Heart right ventricle (tissue), 16 donors: Measurements from ENCODE around the gene GPR42. TPM values are rescaled to one million over a fixed set of nuclear protein-coding genes. Genes with fewer than 3 reads are reported as not detected.

Source experiments
- ATAC-seq, 8 donors: fragments of 200-7000 bp; cut with Tn5 transposase; one replicate each; pipeline ENCODE4 v1.9.1; 2020; ENCODE audit warnings: mild to moderate bottlenecking in 8 of 8, moderate library complexity in 8 of 8, moderate number of reproducible peaks in 1 of 8
- DNase-seq, 2 donors: peaks; one replicate each; pipeline ENCODE4 v3.0.0-alpha.2; 2020
- H3K27ac ChIP-seq, 10 donors: fragments of 200-600 bp; sonication (generic) in 2 of 10; one replicate each; pipeline versions ENCODE4 v1.5.0 to v1.8.0; 2020 to 2022; ENCODE audit warnings: mild to moderate bottlenecking in 3 of 10
- H3K27me3 ChIP-seq, 7 donors: fragments of 200-600 bp; one replicate each; pipeline ENCODE4 v1.8.0; 2021 to 2022; ENCODE audit warnings: mild to moderate bottlenecking in 2 of 7
- H3K36me3 ChIP-seq, 9 donors: fragments of 200-600 bp; sonication (generic) in 1 of 9; one replicate each; pipeline versions ENCODE4 v1.5.0 to v1.8.0; 2020 to 2022; ENCODE audit warnings: mild to moderate bottlenecking in 2 of 9
- H3K4me1 ChIP-seq, 9 donors: fragments of 200-600 bp; sonication (generic) in 1 of 9; one replicate each; pipeline versions ENCODE4 v1.5.0 to v1.8.0; 2020 to 2022; ENCODE audit warnings: mild to moderate bottlenecking in 4 of 9
- H3K4me3 ChIP-seq, 10 donors: fragments of 200-600 bp; sonication (generic) in 2 of 10; one replicate each; pipeline versions ENCODE4 v1.5.0 to v1.8.0; 2020 to 2022; ENCODE audit warnings: mild to moderate bottlenecking in 7 of 10, moderate library complexity in 2 of 10
- H3K9me3 ChIP-seq, 11 donors: fragments of 200-600 bp in 10 of 11; sonication (generic) in 2 of 11; one replicate each; pipeline versions ENCODE4 v1.5.0 to v1.8.0; 2013 to 2022; ENCODE audit warnings: mild to moderate bottlenecking in 2 of 11, control low read depth in 1 of 11, moderate library complexity in 1 of 11
- CTCF ChIP-seq, 9 donors: fragments of 200-600 bp; sonication (generic) in 2 of 9; IDR thresholded peaks; one replicate each; pipeline versions ENCODE4 v1.5.0 to v1.8.0; 2021 to 2022; ENCODE audit warnings: antibody characterized with exemption in 9 of 9, mild to moderate bottlenecking in 5 of 9, moderate library complexity in 1 of 9
- WGBS, 2 donors: extraction: QIAGEN DNeasy Blood & Tissue Kit; methylation state at CpG; one replicate each; pipeline ENCODE4 v1.1.7; 2013; ENCODE audit warnings: inconsistent platforms in 1 of 2; 5-methylcytosine and 5-hydroxymethylcytosine counted together
- intact Hi-C, 10 donors: fragments of 100-400 bp; cut with DNase I; formaldehyde crosslinking; loops; one replicate each; pipeline versions ENCODE4 v1.11.1 to v1.14.2; 2022
- polyA plus RNA-seq, 2 donors: library from polyadenylated mRNA; stranded (reverse); fragments of 200-250 nt; gene quantifications; one replicate each; pipeline ENCODE4 v1.2.3, GENCODE V29; 2013
- total RNA-seq, 10 donors: library from RNA; stranded (reverse); fragmentation: NEBNext Ultra II Directional in 3 of 10; extraction: Animal tissue kit (Norgen Biotek cat#: 25700) in 3 of 10; gene quantifications; one replicate each; pipeline versions ENCODE4 v1.2.1 to v1.2.4, GENCODE V29; 2021 to 2023
- donor health status: Arrhythmogenic right ventricular cardiomyopathy.
- donor health status: ischemic (EF 13 %, LVEDD 7.1; RV severe dilation, severe dysfunction).
- donor health status: healthy with polysubstance abuse.
- donor health status: DM: no; HTN: yes; CAD: no.
- donor health status: DM: no; HTN: no; CAD: no.
- donor health status: ischemic (EF 25% LVEDD 6.9; RV normal size, moderate dysfunction).
- donor health status: ischemic (EF 25% LVEDD 5.7; RV mildly dilated, moderate dysfunction).
- donor health status: healthy.
- donor health status: DM: yes; HTN: yes; CAD: no.
- donor health status: Ischemic cardiomyopathy.
- donor health status: ischemic (EF 35%, LVEDD 5.7; RV mildly dilated, moderate dysfunction).
- donor health status: nonischemic (EF 11% LVEDD 7.7; RV severe dilation, severe dysfunction).
- donor health status: DM: yes; HTN: yes; CAD: no.
- donor health status: PGD.
- donor health status: ischemic (EF 29% LVEDD 5.4; RV normal size, mild dysfunction).
- donor health status: nonischemic (EF 23%, LVEDD 6.1; RV moderate dilation, normal function).

The GPR42 gene
- total and polyA plus RNA-seq, 12 donors, result not detected

GRCh38 chr19:35395382-35396199, 24.7 kb downstream of the GPR42 start:
- WGBS, 2 donors, result 43 to 46% methylated on average over 19 of the region's 19 CpGs
- ATAC-seq, result peak in 4 of 8 donors; percentile 16 to 76 (median 67)
- no peak overlapping the region for H3K4me3 ChIP-seq
- no peaks in the 10 kb centered on the region for H3K27me3 ChIP-seq
- no peaks in the 10 kb centered on the region for H3K36me3 ChIP-seq
- H3K27ac ChIP-seq, result no peak overlapping the region
- intact Hi-C loops, result no loop called here
- no peak for TF ChIP-seq CTCF (IDR thresholded peaks at IDR 0.05)
- H3K4me1 ChIP-seq, result peaks cover 0 to 10% (median 4%) of the 10 kb centered on the region in 9 donors
- H3K9me3 ChIP-seq, result no peaks in the 10 kb centered on the region
- peak in 1 of 2 donors; percentile 28 for DNase-seq

GRCh38 chr19:35396240-35396885, 25.5 kb downstream of the GPR42 start:
- ATAC-seq (no peak), DNase-seq (no peak)
- Histone ChIP-seq H3K36me3 (no peaks in the 10 kb centered on the region), H3K4me1 (peaks cover 0 to 10% (median 4%) of the 10 kb centered on the region in 9 donors), H3K27ac (no peak overlapping the region), H3K27me3 (no peaks in the 10 kb centered on the region), H3K9me3 (no peaks in the 10 kb centered on the region), H3K4me3 (no peak overlapping the region)
- whole genome bisulfite sequencing, 2 donors, result 93 to 97% methylated on average over 14 of the region's 14 CpGs
- no peak for TF ChIP-seq CTCF (IDR thresholded peaks at IDR 0.05)
- intact Hi-C loops, result no loop called here

- Histone ChIP-seq H3K36me3 (no peaks in the 10 kb centered on the region), H3K4me3 (no peak overlapping the region), H3K9me3 (no peaks in the 10 kb centered on the region), H3K27ac (no peak overlapping the region), H3K27me3 (no peaks in the 10 kb centered on the region), H3K4me1 (peaks cover 0 to 10% (median 4%) of the 10 kb centered on the region in 9 donors)
- TF ChIP-seq CTCF (IDR thresholded peaks at IDR 0.05), result no peak
- DNase-seq, result no peak
- ATAC-seq, result no peak
- intact Hi-C loops, result no loop called here
- WGBS, 2 donors, result 58 to 68% methylated on average over 6 of the region's 6 CpGs
Measured at GRCh38 chr19:35397064-35397463, 26.2 kb downstream of the GPR42 start.

GRCh38 chr19:35398570-35398969, 27.7 kb downstream of the GPR42 start:
- ATAC-seq (no peak), DNase-seq (no peak)
- H3K27ac ChIP-seq, result no peak overlapping the region

More at GRCh38 chr19:35398570-35398969, 27.7 kb downstream of the GPR42 start:
- Histone ChIP-seq H3K4me3 (no peak overlapping the region), H3K36me3 (no peaks in the 10 kb centered on the region), H3K4me1 (peaks cover 0 to 10% (median 5%) of the 10 kb centered on the region in 9 donors), H3K9me3 (no peaks in the 10 kb centered on the region), H3K27me3 (no peaks in the 10 kb centered on the region)
- WGBS, 2 donors, result 90 to 96% methylated on average over 12 of the region's 12 CpGs
- intact Hi-C loops, result no loop called here
- no peak for TF ChIP-seq CTCF (IDR thresholded peaks at IDR 0.05)
